22Rv1 (cell line): ENCODE results near the gene DAP.
"Not testable (repeated sequence)": the region's sequence is repeated elsewhere in the genome, so short reads cannot be mapped to it uniquely, and the experiment has no call there.

ENCODE experiments used
- H3K27ac ChIP-seq: fragments of 450-650 bp; 2 replicates; pipeline ENCODE4 v1.5.1; 2017
- ZFX ChIP-seq: fragments of 450-650 bp; IDR thresholded peaks from 2 replicates; pipeline ENCODE4 v1.6.1; 2017; ENCODE audit warnings: antibody characterized with exemption, borderline replicate concordance
- TF ChIP-seq, protein P1 (sequence below): fragments of 450-650 bp; IDR thresholded peaks from 2 replicates; pipeline ENCODE4 v1.5.1; 2017; ENCODE audit warnings: mild to moderate bottlenecking

Gene DAP

DNA sequence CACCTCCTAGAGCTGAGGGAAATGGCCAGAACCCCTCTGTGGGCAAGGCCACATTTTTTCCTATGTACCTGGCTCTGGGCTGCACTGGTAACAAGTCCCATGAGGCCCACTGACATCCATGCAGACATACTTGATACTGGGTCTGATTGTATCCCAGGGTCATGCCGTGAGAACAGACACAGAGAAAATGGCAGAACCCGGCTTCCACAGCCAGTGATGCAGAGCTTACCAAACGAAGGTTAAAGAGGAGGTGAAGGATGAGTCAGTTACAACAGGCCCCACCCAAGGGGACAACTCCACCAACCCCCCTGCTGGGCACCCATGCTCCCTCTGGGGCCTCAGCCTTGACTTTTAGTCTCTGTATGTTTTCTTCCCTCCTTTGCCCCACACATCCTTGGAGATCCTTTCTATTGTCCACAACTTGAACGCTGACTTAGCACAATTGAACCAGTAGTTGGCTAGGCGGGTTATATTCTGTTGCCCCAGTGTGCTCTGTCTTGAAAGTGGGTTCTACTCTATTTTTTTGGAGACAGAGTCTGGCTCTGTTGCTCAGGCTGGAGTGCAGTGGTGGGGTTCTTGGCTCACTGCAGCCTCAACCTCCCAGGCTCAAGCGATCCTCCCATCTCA, 93.5 kb downstream of the DAP start:
- TF ChIP-seq ZFX = no peak
- TF ChIP-seq, protein P1, sequence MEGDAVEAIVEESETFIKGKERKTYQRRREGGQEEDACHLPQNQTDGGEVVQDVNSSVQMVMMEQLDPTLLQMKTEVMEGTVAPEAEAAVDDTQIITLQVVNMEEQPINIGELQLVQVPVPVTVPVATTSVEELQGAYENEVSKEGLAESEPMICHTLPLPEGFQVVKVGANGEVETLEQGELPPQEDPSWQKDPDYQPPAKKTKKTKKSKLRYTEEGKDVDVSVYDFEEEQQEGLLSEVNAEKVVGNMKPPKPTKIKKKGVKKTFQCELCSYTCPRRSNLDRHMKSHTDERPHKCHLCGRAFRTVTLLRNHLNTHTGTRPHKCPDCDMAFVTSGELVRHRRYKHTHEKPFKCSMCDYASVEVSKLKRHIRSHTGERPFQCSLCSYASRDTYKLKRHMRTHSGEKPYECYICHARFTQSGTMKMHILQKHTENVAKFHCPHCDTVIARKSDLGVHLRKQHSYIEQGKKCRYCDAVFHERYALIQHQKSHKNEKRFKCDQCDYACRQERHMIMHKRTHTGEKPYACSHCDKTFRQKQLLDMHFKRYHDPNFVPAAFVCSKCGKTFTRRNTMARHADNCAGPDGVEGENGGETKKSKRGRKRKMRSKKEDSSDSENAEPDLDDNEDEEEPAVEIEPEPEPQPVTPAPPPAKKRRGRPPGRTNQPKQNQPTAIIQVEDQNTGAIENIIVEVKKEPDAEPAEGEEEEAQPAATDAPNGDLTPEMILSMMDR = no peak
- H3K27ac ChIP-seq = no peak overlapping the region

DNA sequence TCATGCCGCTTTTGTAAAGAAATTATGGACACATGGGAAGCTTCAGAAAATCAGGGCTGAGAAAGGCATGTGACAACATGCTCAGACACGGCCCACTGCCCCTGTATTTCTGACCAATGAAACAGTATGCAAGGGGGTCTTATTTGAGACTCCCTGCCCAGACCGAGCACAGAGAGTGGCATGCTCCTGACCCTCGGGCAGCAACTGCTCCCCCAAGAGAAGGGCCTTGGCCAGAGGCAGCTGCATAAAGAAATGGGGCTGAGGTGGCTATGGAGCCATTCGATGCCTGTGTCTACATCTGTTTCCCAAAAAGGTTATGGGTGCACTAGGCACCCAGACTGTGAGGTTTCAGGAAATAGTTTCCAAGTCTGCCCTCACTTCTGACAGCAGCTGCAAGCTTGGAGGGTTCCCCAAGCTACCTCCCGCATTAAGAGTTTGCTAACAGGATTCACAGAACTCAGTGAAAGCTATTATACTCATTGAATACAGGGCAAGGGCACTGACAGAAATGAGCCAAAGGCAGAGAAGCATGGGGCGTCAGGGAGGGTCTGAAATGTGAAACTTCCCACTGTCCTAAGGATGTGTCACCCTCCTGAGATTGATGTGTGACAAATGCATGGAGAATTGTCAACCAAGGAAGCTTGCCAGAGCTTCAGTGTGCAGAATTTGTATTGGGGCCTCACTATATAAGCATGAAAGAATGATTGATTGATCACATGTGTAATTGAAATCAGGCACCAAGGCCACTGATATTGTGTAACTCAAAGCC, 94.3 kb downstream of the DAP start:
- TF ChIP-seq, protein P1 = no peak
- TF ChIP-seq ZFX = no peak
- no peak overlapping the region for H3K27ac ChIP-seq

DNA sequence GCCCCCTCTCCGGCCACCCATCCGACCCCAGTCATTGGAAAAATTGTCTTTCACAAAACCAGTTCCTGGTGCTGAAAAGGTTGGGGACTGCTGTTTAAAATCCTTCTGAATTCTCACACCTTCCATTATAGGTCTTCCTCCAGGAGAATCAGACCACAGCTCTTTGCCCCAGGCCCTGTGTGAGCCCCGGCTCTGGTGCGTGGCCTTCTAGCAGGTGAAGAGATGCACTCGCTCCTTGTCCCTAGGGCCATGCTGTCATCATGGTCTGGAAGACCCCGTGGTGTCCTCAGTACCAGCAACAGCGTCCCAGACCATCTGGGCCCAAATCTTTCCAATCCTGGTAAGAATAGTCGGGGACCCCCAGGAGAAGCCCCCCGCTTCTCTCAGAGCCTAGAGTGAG, 95.2 kb downstream of the DAP start:
- H3K27ac ChIP-seq = no peak overlapping the region
- TF ChIP-seq, protein P1 = no peak
- TF ChIP-seq ZFX = no peak

DNA sequence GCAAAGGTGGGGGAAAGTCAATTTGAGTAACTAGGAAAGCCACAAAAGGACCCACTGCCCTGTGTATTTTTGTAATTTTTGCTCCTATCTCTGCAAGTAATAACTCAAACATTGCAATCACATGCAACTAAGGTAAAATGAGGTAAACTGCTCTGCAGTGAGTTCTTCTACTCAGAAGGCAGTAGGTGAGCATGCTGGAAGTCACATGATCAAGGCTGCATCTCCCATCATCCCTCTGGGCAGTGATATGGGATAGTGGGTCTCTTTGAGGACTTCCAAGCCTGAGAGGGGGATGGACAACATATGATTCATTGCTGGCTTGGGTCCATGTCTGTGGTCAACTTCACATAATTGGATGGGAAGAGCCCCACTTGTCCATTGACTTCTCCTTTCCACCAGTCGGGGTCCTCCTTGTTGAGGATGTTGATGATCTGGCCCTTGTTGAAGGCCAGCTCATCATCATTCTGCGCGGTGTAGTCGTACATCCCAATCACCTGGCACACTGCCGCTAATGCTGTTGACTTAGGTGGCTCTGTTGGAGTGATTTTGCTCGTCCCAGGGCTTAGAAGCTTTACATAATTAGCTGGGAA, 96.8 kb downstream of the DAP start:
- not testable (repeated sequence) for H3K27ac ChIP-seq

DNA sequence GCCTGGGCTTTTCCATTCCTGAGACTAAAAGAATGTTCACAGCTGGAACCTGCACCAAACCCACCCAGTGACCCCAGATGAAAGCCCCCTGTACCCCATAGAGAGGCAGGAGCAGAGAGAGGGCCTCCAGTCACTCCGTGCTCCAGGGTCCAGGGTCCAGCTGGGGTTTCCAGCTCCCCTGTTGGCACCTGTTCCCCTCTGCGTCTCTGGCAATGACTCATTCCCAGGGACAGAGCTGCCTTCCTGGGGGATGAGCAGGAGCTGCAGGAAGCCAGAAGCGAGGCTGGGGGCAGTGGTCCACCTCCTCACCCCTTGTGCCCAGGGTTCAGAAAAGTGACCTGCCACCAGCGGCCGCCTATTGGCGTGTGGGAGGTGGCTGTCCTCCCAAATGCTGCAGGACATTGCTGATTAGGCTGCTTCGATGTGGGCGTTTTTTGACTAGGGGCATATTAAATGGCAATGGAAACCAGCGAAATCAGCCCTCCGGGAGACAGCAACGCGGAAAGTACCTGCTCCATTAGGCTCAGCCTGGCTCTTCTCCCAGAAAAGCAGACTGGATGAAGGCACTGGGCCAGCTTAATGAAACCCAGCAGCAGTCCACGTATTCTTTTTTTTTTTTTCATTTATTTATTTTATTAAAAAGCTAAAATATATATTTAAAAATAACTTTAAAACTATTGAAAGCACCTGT, 97.4 kb downstream of the DAP start:
- no peak for TF ChIP-seq ZFX
- TF ChIP-seq, protein P1 = no peak
- no peak overlapping the region for H3K27ac ChIP-seq

DNA sequence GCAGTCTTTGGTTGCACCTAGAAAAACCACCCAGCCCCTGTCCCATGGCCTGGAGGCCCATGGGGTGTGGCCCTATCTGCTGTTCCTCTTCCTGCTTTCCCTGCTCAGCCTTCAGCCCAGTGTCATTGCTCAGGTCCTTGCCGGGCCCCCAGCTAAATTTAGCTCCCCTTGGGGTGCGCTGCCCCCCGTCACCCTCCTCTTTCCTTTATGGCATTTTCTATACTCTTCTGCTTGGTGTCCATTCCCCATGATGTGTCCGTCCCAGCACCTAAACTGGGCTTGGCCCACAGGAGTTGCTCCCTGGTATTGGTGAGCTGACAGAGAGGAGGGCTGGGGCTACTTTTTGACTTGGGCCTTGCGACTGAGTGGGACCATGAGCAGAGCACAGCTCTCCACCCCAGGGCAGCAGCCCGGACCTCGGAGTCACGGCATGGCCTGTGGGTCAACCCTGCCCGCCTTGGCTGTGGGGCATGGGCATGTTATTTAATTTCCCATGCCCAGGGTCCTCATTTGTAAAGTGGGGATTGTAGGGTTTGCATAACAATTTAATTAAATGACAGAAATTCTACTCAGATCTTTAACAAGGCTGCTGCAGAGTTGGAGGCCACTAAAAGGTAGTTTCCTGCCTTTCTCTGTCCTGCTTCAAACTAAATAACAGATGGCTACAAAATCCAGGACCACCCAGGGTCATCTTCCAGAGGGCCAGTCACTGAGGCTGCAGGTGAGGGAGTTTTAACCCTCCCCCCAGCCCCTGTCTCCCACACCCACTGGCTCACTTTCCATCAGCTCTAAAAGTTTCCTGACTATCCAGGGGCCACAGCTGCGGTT, 98.2 kb downstream of the DAP start:
- TF ChIP-seq, protein P1 = no peak
- TF ChIP-seq ZFX = no peak
- H3K27ac ChIP-seq = no peak overlapping the region

DNA sequence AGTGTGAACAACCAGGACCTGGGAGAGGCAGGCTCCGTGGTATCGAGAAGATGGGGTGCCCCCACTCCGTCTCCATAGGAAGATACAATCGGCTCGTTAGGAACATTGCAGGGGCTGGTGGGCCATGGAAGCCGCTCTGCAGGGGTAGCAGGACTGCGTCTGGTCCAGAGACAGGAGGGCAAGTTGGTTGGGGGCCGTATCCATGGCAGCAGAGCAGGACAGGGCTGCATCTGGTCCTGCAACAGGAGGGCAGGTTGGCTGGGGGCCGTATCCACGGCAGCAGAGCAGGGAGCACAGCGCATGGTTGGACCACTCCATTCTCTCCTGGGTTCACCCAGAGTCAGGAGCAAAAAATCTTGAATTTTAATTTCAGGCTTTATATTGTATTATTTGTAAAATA, 99.0 kb downstream of the DAP start:
- no peak overlapping the region for H3K27ac ChIP-seq
- TF ChIP-seq, protein P1 = no peak
- no peak for TF ChIP-seq ZFX
